Esophagus squamous epithelium (tissue), 4 donors: ENCODE data around the gene IGFBP1.

Experiments used
- POLR2A ChIP-seq, 4 donors: fragments of 450-650 bp; IDR thresholded peaks; one replicate each; pipeline ENCODE4 v1.6.1; 2017; ENCODE audit warnings: antibody characterized with exemption in 4 of 4, mild to moderate bottlenecking in 4 of 4, moderate library complexity in 3 of 4
- TF ChIP-seq, protein P1 (sequence below), 6 experiments: fragments of 450-650 bp in 4 of 6; fragments of 200-600 bp in 2 of 6; sonication (generic) in 2 of 6; IDR thresholded peaks; one replicate each; pipeline ENCODE4 v1.5.1; 2016 to 2019; ENCODE audit warnings: antibody characterized with exemption in 6 of 6, mild to moderate bottlenecking in 4 of 6, moderate library complexity in 4 of 6

DNA sequence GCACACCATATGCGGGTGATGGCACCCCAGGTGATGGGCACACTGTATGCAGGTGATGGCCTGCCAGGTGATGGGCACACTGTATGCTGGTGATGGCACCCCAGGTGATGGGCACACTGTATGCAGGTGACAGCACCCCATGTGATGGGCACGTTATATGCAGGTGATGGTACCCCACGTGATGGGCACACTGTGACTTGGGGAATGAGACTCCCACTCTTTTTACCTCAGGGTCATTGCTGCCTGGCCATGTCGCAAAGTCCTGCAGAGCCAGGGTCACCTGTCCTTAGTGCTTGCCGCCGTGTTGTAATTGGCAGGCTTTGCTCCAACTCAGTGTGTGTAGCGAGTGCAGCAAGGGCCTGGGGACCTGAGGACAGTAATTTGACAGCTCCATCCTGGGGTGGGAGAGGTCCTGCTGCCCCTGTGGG is 7.8 kb upstream of the IGFBP1 start:
- TF ChIP-seq, protein P1, sequence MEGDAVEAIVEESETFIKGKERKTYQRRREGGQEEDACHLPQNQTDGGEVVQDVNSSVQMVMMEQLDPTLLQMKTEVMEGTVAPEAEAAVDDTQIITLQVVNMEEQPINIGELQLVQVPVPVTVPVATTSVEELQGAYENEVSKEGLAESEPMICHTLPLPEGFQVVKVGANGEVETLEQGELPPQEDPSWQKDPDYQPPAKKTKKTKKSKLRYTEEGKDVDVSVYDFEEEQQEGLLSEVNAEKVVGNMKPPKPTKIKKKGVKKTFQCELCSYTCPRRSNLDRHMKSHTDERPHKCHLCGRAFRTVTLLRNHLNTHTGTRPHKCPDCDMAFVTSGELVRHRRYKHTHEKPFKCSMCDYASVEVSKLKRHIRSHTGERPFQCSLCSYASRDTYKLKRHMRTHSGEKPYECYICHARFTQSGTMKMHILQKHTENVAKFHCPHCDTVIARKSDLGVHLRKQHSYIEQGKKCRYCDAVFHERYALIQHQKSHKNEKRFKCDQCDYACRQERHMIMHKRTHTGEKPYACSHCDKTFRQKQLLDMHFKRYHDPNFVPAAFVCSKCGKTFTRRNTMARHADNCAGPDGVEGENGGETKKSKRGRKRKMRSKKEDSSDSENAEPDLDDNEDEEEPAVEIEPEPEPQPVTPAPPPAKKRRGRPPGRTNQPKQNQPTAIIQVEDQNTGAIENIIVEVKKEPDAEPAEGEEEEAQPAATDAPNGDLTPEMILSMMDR (IDR thresholded peaks at IDR 0.05) = no peak
- no peak for TF ChIP-seq POLR2A (IDR thresholded peaks at IDR 0.05)
